ENCODE measurements around the gene KLHL8. TPM values are rescaled to one million over a fixed set of nuclear protein-coding genes. Genes with fewer than 3 reads are reported as not detected.

KLHL8 gene
- total and polyA plus RNA-seq, 4 donors, result 2.9 to 14.4 (median 5.1) TPM

- H3K4me1 ChIP-seq (ENCODE audit: control insufficient read depth in 4 of 4, insufficient read depth in 4 of 4, low read length in 3 of 4), result peaks cover 0 to 14% (median 3%) of the 10 kb centered on the region in 4 donors
- no peak for DNase-seq (ENCODE audit: low spot score)
- no peaks in the 10 kb centered on the region for H3K9me3 ChIP-seq (ENCODE audit: control insufficient read depth in 4 of 4, low read length in 3 of 4)
- H3K9ac ChIP-seq (ENCODE audit: low read depth in 1 of 2, low read length in 2 of 2), result no peak overlapping the region
- TF ChIP-seq, protein P1, sequence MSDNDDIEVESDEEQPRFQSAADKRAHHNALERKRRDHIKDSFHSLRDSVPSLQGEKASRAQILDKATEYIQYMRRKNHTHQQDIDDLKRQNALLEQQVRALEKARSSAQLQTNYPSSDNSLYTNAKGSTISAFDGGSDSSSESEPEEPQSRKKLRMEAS (IDR thresholded peaks at IDR 0.05), result peak; percentile 2
- TF ChIP-seq FOXA2 (IDR thresholded peaks at IDR 0.05), result no peak
- peak overlapping the region; percentile 15 to 37 for H3K27ac ChIP-seq (ENCODE audit: low read depth in 1 of 2, low read length in 2 of 2)
- 89% methylated on average over 3 of the region's 3 CpGs for WGBS
- peaks cover 0 to 6% (median 3%) of the 10 kb centered on the region in 4 donors for H3K36me3 ChIP-seq (ENCODE audit: control insufficient read depth in 4 of 4, insufficient read depth in 3 of 4, low read depth in 1 of 4, low read length in 3 of 4)
- no peak overlapping the region for H3K4me3 ChIP-seq (ENCODE audit: low read depth in 1 of 3, low read length in 3 of 3)
- H3K27me3 ChIP-seq (ENCODE audit: control insufficient read depth in 4 of 4, insufficient read depth in 4 of 4, low read length in 3 of 4), result no peaks in the 10 kb centered on the region
These were observed 54.0 kb downstream of the KLHL8 start for GRCh38 chr4:87166296-87166854.

DNA sequence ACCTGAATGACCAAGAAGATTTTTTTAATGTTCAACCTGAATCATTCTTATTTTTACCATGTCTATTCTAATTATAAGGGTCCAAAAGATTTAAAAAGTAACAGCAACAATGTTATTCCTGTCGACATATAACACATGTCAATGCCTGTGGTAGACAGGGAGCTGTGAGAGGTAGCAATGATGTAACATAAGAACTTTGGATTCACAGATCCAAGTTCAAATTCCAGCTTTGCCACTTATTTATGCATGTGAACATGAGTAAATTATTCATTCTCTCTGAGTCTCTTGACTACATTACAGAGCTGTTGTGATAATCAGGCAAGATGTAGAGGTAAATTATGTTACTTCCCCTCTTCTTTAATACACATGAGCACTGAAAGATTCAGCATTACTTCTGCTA lies 54.5 kb downstream of the KLHL8 start:
- Histone ChIP-seq H3K27me3 (ENCODE audit: control insufficient read depth in 4 of 4, insufficient read depth in 4 of 4, low read length in 3 of 4) (no peaks in the 10 kb centered on the region), H3K4me3 (ENCODE audit: low read depth in 1 of 3, low read length in 3 of 3) (no peak overlapping the region), H3K4me1 (ENCODE audit: control insufficient read depth in 4 of 4, insufficient read depth in 4 of 4, low read length in 3 of 4) (peaks cover 0 to 15% (median 3%) of the 10 kb centered on the region in 4 donors), H3K36me3 (ENCODE audit: control insufficient read depth in 4 of 4, insufficient read depth in 3 of 4, low read depth in 1 of 4, low read length in 3 of 4) (peaks cover 0 to 6% (median 3%) of the 10 kb centered on the region in 4 donors), H3K27ac (ENCODE audit: low read depth in 1 of 2, low read length in 2 of 2) (peak overlapping the region; percentile 15 to 37), H3K9ac (ENCODE audit: low read depth in 1 of 2, low read length in 2 of 2) (peak overlapping the region in 1 of 2 donors; percentile 28), H3K9me3 (ENCODE audit: control insufficient read depth in 4 of 4, low read length in 3 of 4) (no peaks in the 10 kb centered on the region)
- no peak for DNase-seq (ENCODE audit: low spot score)
- 31% methylated on average over 1 of the region's 1 CpG for WGBS
- TF ChIP-seq HNF4G (IDR thresholded peaks at IDR 0.05), result peak; percentile 99
- no peak for TF ChIP-seq YY1 (IDR thresholded peaks at IDR 0.05)
- TF ChIP-seq, protein P2, sequence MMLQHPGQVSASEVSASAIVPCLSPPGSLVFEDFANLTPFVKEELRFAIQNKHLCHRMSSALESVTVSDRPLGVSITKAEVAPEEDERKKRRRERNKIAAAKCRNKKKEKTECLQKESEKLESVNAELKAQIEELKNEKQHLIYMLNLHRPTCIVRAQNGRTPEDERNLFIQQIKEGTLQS (IDR thresholded peaks at IDR 0.05), result peak; percentile 64
- no peak for TF ChIP-seq NR2F2 (IDR thresholded peaks at IDR 0.05)
- TF ChIP-seq HNF4A (conservative IDR thresholded peaks at IDR 0.05), result peak; percentile 100
- no peak for TF ChIP-seq FOXA1 (IDR thresholded peaks at IDR 0.05)
- peak; percentile 40 for TF ChIP-seq REST (IDR thresholded peaks at IDR 0.05)
- TF ChIP-seq, protein P1 (IDR thresholded peaks at IDR 0.05), result peak; percentile 33
- TF ChIP-seq SP1 (IDR thresholded peaks at IDR 0.05), result peak; percentile 80
- TF ChIP-seq FOXA2 (IDR thresholded peaks at IDR 0.05), result no peak
- no peak for TF ChIP-seq CTCF (IDR thresholded peaks at IDR 0.05; ENCODE audit: low read depth, low read length, missing input control)
- TF ChIP-seq RXRA (IDR thresholded peaks at IDR 0.05), result peak; percentile 60 to 62
- TF ChIP-seq GABPA (IDR thresholded peaks at IDR 0.05 in 1 of 2, conservative IDR thresholded peaks at IDR 0.05 in 1 of 2), result peak in 1 of 2 donors; percentile 37
- peak; percentile 30 for TF ChIP-seq ZBTB33 (IDR thresholded peaks at IDR 0.05)
- TF ChIP-seq TAF1 (conservative IDR thresholded peaks at IDR 0.05), result no peak
- TF ChIP-seq JUND (IDR thresholded peaks at IDR 0.05), result peak; percentile 52 to 79
- TF ChIP-seq EGR1 (IDR thresholded peaks at IDR 0.05; ENCODE audit: low read depth in 2 of 2), result no peak
- peak; percentile 25 to 27 for TF ChIP-seq RAD21 (IDR thresholded peaks at IDR 0.05)
